ENCODE results near the gene PRM1. TPM values are rescaled to one million over a fixed set of nuclear protein-coding genes. Genes with fewer than 3 reads are reported as not detected.

Gene PRM1
- total and polyA plus RNA-seq, 2 of the 13 experiments (the other 11 are each of a cell fraction or from before 2014, with no cell fraction given) = not detected

DNA sequence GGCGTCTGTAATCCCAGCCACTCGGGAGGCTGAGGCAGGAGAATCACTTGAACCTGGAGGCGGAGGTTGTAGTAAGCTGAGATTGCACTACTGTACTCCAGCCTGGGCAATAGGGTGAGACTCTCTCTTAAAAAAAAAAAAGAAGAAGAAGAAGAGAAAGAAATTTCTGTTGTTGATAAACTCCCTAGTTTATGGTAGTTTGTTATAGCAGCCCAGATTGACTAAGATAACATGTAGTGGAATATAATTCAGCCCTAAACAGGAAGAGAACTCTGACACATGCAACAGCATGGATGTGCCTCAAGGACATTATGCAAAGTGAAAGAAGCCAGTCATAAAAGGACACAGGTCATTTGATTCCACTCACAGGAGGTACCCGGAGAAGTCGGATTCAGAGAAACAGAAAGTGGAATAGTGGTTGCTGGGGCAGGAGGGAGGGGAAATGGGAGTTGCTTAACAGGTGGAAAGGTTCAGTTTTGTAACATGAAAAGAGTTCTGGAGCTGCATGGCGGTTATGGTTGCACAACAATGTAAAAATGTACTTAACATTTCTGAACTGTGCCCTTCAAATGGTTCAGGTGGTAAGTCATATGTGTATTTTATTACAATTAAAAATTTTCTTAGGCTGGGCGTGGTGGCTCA is 26.0 kb upstream of the PRM1 start (continued):
- TF ChIP-seq, protein P1, sequence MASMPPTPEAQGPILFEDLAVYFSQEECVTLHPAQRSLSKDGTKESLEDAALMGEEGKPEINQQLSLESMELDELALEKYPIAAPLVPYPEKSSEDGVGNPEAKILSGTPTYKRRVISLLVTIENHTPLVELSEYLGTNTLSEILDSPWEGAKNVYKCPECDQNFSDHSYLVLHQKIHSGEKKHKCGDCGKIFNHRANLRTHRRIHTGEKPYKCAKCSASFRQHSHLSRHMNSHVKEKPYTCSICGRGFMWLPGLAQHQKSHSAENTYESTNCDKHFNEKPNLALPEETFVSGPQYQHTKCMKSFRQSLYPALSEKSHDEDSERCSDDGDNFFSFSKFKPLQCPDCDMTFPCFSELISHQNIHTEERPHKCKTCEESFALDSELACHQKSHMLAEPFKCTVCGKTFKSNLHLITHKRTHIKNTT (CRISPR knock-in tag; IDR thresholded peaks at IDR 0.05) = no peak
- TF ChIP-seq KDM5A (IDR thresholded peaks at IDR 0.05; ENCODE audit: borderline replicate concordance, low read length) (no peak), THYN1 (CRISPR knock-in tag; IDR thresholded peaks at IDR 0.05; ENCODE audit: borderline replicate concordance, low read depth) (peak; percentile 23; the same call in 1 of the 2 replicates), MAFG (CRISPR knock-in tag; IDR thresholded peaks at IDR 0.05) (no peak), ZNF468 (CRISPR knock-in tag; IDR thresholded peaks at IDR 0.05) (no peak), ONECUT2 (CRISPR knock-in tag; IDR thresholded peaks at IDR 0.05) (no peak; the same call in 1 of the 2 replicates), FLYWCH1 (CRISPR knock-in tag; IDR thresholded peaks at IDR 0.05) (no peak), FOXO1 (CRISPR knock-in tag; IDR thresholded peaks at IDR 0.05) (peak; percentile 75), MIER3 (CRISPR knock-in tag; IDR thresholded peaks at IDR 0.05; ENCODE audit: borderline replicate concordance) (peak; percentile 97), RBM22 (optimal IDR thresholded peaks at IDR 0.05; ENCODE audit: low read length) (no peak), ZNF331 (CRISPR knock-in tag; IDR thresholded peaks at IDR 0.05) (peak; percentile 82; the same call in 1 of the 2 replicates), JUND (CRISPR knock-in tag; IDR thresholded peaks at IDR 0.05) (no peak), HOXA5 (CRISPR knock-in tag; IDR thresholded peaks at IDR 0.05) (peak; percentile 78), PHF20 (CRISPR knock-in tag; IDR thresholded peaks at IDR 0.05) (no peak), AHR (CRISPR knock-in tag; IDR thresholded peaks at IDR 0.05) (no peak; the same call in 1 of the 2 replicates), ZNF546 (CRISPR knock-in tag; conservative IDR thresholded peaks at IDR 0.05) (no peak), HOXD1 (CRISPR knock-in tag; IDR thresholded peaks at IDR 0.05) (no peak), HNRNPUL1 (IDR thresholded peaks at IDR 0.05; ENCODE audit: low read depth, low read length) (no peak), ARNT2 (CRISPR knock-in tag; IDR thresholded peaks at IDR 0.05; ENCODE audit: low read depth) (no peak), ZNF780A (CRISPR knock-in tag; IDR thresholded peaks at IDR 0.05) (no peak), ZSCAN30 (CRISPR knock-in tag; IDR thresholded peaks at IDR 0.05) (no peak)
- TF ChIP-seq, protein P2, sequence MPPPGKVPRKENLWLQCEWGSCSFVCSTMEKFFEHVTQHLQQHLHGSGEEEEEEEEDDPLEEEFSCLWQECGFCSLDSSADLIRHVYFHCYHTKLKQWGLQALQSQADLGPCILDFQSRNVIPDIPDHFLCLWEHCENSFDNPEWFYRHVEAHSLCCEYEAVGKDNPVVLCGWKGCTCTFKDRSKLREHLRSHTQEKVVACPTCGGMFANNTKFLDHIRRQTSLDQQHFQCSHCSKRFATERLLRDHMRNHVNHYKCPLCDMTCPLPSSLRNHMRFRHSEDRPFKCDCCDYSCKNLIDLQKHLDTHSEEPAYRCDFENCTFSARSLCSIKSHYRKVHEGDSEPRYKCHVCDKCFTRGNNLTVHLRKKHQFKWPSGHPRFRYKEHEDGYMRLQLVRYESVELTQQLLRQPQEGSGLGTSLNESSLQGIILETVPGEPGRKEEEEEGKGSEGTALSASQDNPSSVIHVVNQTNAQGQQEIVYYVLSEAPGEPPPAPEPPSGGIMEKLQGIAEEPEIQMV (CRISPR knock-in tag; IDR thresholded peaks at IDR 0.05; ENCODE audit: low read depth) = no peak
- TF ChIP-seq, protein P3, sequence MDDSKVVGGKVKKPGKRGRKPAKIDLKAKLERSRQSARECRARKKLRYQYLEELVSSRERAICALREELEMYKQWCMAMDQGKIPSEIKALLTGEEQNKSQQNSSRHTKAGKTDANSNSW (CRISPR knock-in tag; IDR thresholded peaks at IDR 0.05; ENCODE audit: borderline replicate concordance) = no peak
- TF ChIP-seq, protein P4, sequence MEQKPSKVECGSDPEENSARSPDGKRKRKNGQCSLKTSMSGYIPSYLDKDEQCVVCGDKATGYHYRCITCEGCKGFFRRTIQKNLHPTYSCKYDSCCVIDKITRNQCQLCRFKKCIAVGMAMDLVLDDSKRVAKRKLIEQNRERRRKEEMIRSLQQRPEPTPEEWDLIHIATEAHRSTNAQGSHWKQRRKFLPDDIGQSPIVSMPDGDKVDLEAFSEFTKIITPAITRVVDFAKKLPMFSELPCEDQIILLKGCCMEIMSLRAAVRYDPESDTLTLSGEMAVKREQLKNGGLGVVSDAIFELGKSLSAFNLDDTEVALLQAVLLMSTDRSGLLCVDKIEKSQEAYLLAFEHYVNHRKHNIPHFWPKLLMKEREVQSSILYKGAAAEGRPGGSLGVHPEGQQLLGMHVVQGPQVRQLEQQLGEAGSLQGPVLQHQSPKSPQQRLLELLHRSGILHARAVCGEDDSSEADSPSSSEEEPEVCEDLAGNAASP (CRISPR knock-in tag; IDR thresholded peaks at IDR 0.05; ENCODE audit: borderline replicate concordance) = peak; percentile 80; the same call in 1 of the 2 replicates
- TF ChIP-seq, protein P5, sequence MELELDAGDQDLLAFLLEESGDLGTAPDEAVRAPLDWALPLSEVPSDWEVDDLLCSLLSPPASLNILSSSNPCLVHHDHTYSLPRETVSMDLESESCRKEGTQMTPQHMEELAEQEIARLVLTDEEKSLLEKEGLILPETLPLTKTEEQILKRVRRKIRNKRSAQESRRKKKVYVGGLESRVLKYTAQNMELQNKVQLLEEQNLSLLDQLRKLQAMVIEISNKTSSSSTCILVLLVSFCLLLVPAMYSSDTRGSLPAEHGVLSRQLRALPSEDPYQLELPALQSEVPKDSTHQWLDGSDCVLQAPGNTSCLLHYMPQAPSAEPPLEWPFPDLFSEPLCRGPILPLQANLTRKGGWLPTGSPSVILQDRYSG (CRISPR knock-in tag; IDR thresholded peaks at IDR 0.05) = 0 out of 2 replicates have a peak, but pooled peaks have one; percentile 53
- TF ChIP-seq, protein P6, sequence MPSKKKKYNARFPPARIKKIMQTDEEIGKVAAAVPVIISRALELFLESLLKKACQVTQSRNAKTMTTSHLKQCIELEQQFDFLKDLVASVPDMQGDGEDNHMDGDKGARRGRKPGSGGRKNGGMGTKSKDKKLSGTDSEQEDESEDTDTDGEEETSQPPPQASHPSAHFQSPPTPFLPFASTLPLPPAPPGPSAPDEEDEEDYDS (CRISPR knock-in tag; IDR thresholded peaks at IDR 0.05) = peak; percentile 67; the same call in 1 of the 2 replicates
